Left ventricle myocardium superior (tissue), 1 donor: ENCODE results near the gene SARDH. TPM values are rescaled to one million over a fixed set of nuclear protein-coding genes. Genes with fewer than 3 reads are reported as not detected.
"Not testable (repeated sequence)": the region's sequence is repeated elsewhere in the genome, so short reads cannot be mapped to it uniquely, and the experiment has no call there.

Experiments
- ATAC-seq: fragments of 200-7000 bp; cut with Tn5 transposase; one replicate; pipeline ENCODE4 v1.9.1; 2020; ENCODE audit warnings: mild to moderate bottlenecking, moderate library complexity
- DNase-seq: peaks from one replicate; pipeline ENCODE4 v3.0.0-alpha.2; 2020
- intact Hi-C: fragments of 100-400 bp; cut with micrococcal nuclease; formaldehyde crosslinking; loops from one replicate; pipeline ENCODE4 v1.11.0; 2022
- total RNA-seq: library from RNA; stranded (reverse); fragmentation: NEBNext Ultra II Directional; extraction: Animal tissue kit (Norgen Biotek cat#: 25700); gene quantifications from one replicate; pipeline ENCODE4 v1.2.1, GENCODE V29; 2021
- donor health status: DM: no; HTN: yes; CAD: no; lungs with severe emphysema.

The SARDH gene
- total RNA-seq, 1 donor from 2014 or later, result 0.64 TPM

DNA sequence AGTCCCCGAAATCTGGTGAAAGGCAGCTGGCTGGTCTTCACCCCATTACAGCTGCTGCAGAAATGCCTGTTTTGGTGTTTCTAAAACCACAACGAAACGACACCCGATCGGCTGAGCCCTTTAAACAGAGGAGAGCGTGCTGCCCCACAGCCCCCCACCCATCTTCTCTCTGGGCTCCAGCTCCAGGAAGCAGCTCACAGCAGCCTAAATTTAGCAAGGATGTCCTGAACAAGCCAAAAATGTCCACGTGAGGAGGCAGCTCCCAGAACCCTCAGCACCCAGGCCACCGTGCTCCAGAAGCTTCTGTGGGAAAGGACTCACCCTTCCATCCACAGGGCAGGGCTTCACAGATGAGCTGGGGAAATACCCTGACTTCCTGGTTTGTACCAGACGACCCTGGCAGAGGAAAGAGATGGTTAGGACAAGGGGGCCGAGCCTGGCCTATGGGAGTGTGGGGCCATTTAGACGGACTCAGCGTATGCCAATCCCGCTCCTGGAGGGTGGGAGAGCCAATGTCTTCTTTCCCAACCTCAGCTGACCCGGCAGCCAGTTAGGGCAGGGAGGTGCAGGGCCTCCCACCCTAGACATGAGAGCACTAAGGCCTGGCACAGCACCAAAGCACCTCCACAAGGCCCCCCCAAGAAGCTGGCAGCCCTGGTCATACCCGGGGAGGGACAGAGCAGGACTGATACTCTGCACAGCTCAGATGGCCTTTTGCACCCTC lies 39.1 kb upstream of the SARDH start:
- DNase-seq, result peak; percentile 27
- intact Hi-C loops, result no loop called here
- peak; percentile 60 for ATAC-seq

DNA sequence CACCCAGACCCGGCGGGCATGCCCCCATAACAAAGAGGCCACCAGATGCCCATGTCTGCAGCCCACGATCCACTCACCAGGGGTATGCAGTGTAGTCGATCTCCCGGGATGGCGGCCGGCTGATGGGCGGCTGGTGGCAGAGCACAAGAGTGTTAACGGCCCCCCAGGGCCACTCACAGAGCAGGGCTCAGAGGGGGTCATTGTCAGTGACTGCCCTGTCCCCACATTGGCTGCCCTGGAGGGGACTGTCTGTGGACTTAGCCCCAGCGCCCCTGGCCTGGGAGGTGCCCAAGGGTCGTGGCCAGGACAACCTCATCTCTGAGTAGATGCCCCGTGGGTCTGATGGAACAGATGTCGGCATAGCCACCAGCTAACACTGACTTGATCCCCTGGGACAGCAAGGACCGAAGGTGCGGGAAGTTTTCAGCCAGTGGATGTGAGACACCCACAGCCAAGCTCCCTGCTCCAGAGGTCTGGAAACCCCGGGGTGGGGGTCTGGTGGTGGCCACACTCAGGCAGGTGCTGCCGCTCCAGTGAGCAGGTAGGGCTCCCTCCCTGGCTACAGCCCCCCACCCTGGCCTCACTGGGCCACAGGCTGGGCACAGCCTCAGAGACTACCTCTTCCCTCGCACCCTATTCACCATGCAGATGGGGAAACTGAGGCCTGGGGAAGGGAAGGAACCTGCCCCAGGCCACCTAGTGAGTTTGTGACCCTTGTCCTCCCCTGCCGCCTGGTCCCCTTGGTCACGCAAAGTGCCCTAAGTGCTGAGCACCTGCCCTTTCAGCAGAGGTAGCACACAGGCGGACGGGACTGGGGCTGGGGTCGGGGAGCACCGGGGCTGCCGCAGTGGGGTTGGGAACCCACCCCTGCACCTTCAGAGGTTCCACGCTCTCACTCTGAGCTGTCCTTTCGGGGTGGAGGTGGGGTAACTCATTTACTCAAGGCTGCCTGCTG lies 38.1 kb upstream of the SARDH start:
- intact Hi-C loops, result no loop called here

DNA sequence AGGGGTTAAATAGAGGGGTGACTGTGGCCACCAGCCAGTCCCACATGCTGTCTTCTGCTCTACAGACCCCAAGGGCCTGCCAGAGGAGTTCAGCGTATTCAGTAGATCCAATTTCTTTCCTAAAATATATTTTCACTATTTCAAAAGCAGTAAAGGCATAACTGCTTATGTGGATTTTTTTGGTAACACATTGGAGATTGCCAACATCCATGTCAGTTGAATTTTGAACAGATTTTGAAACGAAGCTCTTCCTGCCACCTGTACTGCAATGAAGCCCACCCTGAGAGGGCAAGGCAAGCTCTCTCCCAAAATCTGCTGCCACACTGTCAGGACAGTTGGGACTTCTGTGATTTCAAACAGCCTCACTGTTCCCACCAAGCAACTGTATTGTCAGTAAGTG lies 37.1 kb upstream of the SARDH start:
- DNase-seq (no peak), ATAC-seq (no peak)
- intact Hi-C loops, result no loop called here

More for the DNA sequence above, 38.1 kb upstream of the SARDH start:
- no peak for ATAC-seq
- peak; percentile 26 for DNase-seq

DNA sequence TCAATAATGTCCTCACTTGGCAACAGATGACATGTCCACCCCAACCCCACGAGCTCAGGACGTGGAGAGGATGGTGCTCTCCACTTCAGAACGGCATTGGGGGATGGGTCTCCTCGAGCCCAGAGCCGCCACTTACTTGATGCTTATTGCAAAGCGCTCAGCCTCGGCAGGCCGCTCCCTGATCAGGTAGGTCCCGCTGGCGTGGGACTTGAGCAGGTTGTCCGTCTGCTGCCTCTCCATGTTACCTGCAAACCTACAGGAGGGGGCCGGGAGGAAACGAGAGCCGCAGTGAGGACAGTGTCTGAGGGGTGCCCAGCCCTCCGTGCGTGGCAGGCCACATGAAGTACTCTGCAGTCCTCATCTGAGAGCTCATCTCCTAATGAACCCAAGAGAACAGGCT lies 36.6 kb upstream of the SARDH start:
- peak; percentile 21 for DNase-seq
- no peak for ATAC-seq
- intact Hi-C loops, result no loop called here

DNA sequence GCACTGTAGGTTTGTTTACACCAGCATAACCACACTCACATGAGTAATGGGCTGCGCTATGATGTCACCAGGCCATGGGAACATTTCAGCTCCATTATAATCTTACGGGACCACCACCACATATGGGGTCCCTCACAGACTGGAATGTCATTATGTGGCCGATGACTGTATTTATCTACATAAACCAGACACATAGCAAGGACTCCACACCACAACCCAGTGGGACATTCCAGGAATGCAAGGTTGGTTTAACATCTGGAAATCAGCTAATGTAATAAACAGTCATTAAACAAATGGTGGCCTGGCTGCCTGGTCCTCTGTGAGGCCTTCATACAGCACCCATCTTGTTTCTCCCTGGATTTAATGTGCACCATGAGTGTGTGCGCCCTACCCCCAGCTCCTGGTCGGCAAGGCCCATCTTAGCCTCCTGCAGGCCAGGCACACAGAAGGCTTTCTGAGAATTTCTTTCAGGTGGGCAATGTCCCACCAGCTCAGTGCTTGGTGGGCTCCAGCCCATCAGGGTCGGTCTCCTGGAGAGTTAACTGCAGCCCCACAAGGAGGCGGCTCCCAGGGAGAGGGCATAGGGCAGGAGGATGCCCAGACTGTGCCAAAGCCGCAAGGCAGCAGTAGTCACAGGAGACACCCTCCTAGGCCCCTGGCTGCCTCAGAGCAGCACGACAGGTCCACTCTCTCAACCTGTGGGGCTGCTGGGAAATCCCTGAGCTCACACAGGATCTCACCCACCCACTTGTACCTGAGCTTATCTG lies 35.9 kb upstream of the SARDH start:
- DNase-seq (peak; percentile 18), ATAC-seq (no peak)
- intact Hi-C loops, result no loop called here

DNA sequence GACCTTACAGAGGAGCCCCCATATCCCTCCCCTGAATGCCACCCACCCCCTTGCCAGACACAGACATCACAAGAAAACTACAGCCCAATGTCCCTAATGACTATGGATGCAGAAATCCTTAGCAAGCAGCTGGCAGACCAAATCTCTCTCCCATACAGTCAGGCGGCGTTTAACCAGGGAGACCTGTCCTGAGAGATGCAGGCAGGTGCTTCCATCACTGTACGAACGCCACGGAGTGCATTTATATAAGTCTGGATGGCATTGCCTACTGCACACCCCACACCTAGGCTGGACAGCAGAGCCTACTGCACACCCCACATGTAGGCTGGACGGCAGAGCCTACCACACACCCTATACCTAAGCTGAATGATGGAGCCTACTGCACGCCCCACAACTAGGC lies 34.4 kb upstream of the SARDH start:
- DNase-seq (no peak), ATAC-seq (no peak)

DNA sequence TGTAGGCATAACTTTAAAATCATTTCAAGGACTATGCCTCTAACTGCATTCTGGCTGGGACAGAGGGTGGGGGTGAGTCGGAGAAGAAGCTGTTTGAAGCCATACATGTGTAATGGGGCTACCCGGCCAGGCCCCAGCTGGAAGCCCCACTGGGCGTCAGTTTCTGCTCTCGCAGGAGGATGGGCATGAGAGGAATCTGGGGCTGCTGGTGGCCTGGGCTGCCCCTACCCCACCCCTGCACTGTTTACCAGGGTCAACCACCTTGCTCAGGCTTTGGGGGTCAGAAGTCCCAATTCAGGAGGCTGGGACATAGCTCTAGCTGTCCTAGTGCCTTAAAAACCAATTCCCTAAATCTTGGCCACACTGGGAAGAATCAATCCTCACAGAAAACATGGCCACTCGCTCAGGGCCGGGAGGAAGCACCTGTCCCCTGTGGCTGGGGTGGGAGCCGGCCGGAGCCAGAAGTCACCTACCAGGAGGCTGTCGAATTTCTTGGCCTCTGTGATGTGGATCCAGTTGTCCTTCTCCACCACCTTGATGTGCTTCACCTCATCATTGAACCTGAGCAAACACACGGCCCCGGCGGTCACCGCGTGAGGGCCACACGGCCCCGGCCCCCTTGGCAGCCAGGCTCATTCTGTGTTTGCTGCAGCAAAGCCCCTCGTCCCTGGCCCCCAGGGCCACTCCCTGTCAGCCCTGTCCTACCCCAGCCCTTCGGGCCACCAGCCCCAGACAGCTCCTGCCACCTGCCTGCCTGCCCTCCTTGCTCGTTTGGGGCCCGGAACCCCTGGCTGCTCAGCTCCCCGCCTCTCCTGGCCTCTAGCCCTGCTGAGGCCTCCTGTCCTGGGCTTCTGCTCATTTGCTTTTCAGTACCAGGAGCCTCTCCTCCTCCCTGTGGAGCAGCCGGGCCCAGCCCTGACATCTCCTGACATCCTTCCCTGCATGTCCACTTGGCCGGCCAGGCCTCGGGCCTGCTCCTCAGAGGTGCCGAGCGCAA lies 33.6 kb upstream of the SARDH start:
- intact Hi-C loops, result no loop called here
- DNase-seq (no peak), ATAC-seq (no peak)

More for the DNA sequence above, 34.4 kb upstream of the SARDH start:
- intact Hi-C loops, result no loop called here

DNA sequence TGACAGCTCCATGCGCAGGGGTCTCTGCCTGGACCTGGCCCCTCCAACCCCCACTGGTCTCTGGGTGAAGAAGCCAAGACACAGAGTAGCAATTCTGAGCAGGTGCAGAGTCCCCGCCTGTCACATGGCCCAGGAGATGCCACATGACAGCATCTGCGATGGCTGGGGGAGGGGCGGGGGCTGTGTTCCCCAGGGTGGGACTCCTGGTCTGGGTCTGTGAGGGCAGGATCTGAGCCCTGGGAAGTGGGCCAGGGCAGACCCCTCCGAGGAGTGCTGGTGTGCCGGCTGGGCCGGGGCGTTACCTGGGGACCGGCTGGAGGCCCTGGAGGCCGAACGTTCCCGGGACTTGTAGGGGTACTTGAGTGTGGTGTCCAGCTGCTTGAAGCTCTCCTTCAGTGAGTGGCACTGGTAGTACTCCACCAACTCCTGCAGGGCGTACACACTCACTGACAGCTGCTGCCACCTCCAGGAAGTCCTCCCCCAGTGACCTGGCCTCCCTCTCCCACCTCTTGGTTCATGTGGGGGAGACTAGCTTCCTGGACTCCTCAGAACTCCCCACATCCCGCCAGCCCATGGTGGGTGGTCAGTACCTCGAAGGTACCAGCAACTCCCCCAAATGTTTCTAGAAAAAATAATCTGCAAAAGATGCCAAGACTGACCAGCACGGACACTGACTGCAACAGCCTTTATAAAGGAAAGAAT lies 32.1 kb upstream of the SARDH start:
- ATAC-seq (no peak), DNase-seq (no peak)
- intact Hi-C loops, result no loop called here

DNA sequence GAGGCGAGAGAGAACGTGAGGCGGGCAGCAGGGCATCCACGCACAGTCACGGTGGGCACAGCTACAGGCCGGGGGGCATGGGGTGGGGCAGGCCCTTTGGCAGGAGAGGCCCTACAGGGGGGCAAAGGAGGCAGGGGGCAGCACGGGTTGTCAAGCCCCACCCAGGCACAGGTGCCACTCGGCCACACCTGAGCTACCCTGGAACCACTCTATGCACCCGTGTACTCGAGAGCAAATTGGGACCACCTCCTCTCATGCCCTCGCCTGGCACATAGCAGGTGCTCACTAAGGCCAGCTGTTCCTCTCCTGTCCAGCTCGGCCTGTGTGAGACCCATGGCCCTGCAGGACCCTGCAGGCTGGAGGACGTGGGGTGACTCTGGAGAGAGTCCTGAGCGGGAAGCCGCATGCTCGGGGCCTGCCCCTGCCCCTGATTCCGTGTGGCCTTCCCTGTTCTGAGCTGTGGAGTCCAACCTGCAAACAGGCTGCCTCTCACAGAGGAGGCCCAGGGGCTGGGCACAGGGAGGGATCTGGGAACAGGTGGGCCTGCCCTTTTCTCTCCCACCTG lies 31.4 kb upstream of the SARDH start:
- no peak for DNase-seq
- intact Hi-C loops, result no loop called here
- peak; percentile 14 for ATAC-seq

DNA sequence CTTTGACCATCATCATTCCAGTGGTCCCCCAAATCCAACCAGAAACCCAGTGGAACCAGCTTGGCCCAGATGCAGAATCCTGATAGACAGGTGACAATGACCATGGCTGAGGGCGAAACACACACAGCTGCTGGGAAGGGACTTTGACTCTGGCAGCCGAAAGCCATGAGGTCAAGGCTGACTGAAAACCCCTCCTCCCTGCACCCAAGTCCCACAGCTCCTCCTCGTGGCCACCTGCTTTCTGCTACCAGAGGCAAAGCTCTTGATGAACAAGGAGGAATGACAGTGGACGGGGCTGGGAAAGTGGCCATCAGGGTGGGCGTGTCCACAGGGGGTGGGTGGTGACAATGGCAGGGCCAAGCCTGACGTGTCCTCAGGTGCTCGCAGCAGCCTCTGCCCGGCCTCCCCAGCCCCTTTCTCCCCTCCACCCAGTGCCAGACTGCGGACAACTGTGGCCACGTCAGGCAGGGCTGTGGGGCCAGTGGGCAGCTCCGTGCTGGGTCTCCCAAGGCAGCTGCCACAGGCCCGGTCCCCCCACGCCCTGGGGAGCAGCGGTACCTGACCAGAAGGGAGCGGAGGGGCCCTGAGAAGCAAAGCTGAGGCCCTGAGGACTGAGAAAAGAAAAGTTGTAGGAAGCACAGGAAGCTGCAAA lies 30.8 kb upstream of the SARDH start:
- intact Hi-C loops, result no loop called here
- no peak for DNase-seq
- ATAC-seq, result peak; percentile 26

DNA sequence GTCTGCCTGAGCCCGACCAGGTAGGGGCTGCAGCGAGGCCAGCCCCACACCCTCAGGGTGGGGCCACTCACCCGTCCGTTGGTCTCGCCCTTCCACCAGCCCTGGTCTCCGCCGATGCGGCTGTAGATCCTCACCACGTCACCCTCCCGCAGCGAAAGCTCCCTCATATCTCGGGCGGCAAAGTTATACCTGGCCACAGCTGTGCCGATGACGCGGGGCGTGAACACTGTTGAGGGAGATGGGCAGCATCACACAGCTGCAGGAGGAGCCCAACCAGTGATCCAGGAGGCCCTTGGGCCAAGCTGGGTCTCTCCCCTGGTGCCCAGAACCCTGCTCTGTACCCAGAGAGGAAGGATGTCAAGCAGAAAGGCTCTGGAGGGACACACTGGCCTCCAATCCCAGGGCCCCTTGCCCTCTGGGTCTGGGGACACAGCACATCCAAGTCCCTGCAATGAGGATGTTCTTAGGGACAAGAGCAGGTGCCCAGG lies 30.3 kb upstream of the SARDH start:
- intact Hi-C loops, result no loop called here
- ATAC-seq (no peak), DNase-seq (no peak)

DNA sequence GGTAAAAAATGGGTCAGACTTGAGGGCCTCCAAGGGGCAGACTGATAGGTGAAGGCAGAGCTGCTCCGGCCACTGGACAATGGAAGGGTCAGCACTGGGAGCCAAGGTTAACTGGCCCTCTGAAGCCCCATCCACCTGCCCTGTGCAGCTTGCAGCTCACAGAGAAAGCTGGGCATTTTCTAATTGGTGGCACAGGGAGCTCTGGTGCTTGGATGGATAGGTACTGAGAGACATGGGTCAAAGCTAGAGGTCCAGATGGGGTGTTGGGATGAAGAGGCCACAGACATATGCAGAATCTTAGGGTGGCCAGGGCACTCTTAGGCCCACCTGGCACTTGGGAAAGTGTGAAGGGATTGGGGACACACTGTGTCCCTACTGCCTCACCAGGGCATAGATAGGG lies 29.5 kb upstream of the SARDH start:
- intact Hi-C loops, result no loop called here
- no peak for DNase-seq
- ATAC-seq, result no peak

DNA sequence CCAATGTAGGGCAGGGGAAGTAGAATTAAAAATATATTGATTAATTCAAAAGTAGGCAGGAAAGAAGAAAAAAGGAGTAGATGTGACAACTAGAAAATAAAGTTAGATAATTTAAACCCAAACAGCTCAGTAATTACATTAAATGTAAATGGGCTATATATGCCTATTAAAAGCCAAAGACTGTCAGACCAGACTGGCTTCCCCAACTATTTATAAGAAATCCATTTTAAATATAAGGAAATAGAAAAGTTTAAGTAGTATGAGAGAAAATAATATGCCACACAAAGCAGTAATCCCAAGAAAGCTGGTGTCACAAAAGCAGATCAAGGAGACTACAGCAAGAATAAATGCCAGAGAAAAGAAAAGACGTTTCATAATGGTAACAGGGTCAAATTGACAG lies 28.9 kb upstream of the SARDH start:
- DNase-seq, result no peak
- intact Hi-C loops, result no loop called here
- ATAC-seq, result no peak

DNA sequence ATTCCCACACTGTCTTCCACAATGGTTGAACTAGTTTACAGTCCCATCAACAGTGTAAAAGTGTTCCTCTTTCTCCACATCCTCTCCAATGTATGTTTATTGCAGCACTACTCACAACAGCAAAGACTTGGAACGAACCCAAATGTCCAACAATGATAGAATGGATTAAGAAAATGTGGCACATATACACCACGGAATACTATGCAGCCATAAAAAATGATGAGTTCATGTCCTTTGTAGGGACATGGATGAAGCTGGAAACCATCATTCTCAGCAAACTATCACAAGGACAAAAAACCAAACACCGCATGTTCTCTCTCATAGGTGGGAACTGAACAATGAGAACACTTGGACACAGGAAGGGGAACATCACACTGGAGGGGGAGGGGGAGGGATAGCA lies 28.1 kb upstream of the SARDH start:
- DNase-seq, ATAC-seq, intact Hi-C loops: not testable (repeated sequence)

DNA sequence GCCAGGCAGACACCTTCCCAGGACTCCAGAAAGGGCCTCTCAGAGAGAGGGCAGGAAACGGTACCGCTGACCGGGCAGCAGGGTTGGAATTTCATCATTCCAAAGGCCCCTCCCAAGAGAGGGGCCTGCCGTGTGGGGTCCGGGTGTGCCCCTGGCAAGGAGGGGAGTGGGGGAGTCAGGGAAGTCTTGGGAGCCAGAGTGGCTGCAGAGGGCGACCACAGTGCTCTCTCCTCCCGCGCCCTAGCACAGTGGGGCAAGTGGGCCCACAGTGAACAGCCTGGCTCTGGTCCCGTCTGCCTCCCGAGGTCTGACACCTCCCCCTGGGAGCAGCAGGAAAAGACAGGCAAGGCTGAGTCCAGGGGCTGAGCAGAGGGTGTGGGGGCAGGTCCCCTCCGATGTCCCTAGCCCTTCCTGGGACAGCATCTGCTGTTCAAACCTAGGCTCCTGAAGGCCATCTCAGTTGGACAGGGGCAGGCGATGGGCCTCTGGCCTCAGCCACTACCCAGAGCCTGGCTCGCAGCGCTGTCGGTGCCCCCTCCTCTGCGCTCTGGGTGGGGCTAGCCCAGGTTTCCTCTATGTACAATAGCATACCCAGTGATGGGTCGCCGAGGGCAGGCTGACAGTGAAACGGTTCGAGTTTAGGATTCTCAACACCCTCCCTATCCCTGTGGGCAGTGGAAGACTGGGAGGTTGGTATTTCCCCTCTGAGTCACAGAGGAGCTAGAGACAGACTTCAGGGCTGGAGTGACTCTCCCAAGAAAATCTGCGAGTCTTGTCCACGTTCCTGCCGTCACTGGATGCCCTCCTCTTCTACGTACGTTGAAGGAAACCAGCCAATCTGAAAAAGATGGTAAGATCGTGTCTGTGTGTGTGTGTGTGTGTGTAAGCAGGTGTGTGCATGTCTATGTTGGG lies 25.4 kb upstream of the SARDH start:
- intact Hi-C loops, result no loop called here
- DNase-seq (no peak), ATAC-seq (no peak)
